Peyer's patch (tissue), 4 donors: Measurements from ENCODE around the gene C13orf46. TPM values are rescaled to one million over a fixed set of nuclear protein-coding genes. Genes with fewer than 3 reads are reported as not detected.

Source experiments
- DNase-seq, 3 donors: peaks; one replicate each; pipeline ENCODE4 v3.0.0-alpha.2; 2017 to 2019
- H3K27ac ChIP-seq, 4 donors: fragments of 200-600 bp; sonication (generic); one replicate each; pipeline ENCODE4 v1.5.1; 2016 to 2019
- H3K27me3 ChIP-seq, 2 donors: fragments of 200-600 bp; sonication (generic); one replicate each; pipeline ENCODE4 v1.5.1; 2019
- H3K36me3 ChIP-seq, 3 donors: fragments of 200-600 bp; sonication (generic); one replicate each; pipeline ENCODE4 v1.5.1; 2016 to 2019
- H3K4me1 ChIP-seq, 4 donors: fragments of 200-600 bp; sonication (generic); one replicate each; pipeline ENCODE4 v1.5.1; 2016 to 2019
- H3K4me3 ChIP-seq, 4 donors: fragments of 200-600 bp; sonication (generic); 1 replicate in 3 of 4; 2 replicates in 1 of 4; pipeline ENCODE4 v1.5.1; 2016 to 2019; ENCODE audit warnings: mild to moderate bottlenecking in 1 of 4
- H3K9me3 ChIP-seq, 4 donors: fragments of 200-600 bp; sonication (generic); one replicate each; pipeline ENCODE4 v1.5.1; 2016 to 2019; ENCODE audit warnings: mild to moderate bottlenecking in 1 of 4
- CTCF ChIP-seq, 6 experiments: fragments of 450-650 bp in 4 of 6; fragments of 200-600 bp in 2 of 6; sonication (generic) in 1 of 6; IDR thresholded peaks; one replicate each; pipeline ENCODE4 v1.5.1; 2017 to 2019; ENCODE audit warnings: antibody characterized with exemption in 6 of 6, mild to moderate bottlenecking in 3 of 6, moderate library complexity in 1 of 6
- POLR2A ChIP-seq, 2 donors: fragments of 450-650 bp; IDR thresholded peaks; one replicate each; pipeline ENCODE4 v1.5.1; 2017; ENCODE audit warnings: antibody characterized with exemption in 2 of 2, mild to moderate bottlenecking in 2 of 2, moderate library complexity in 2 of 2
- total RNA-seq, 4 donors: library from RNA; depleted of rRNA; stranded (reverse); fragments of >200 nt; gene quantifications; one replicate each; pipeline ENCODE4 v1.1.0, GENCODE V29; 2016

Gene C13orf46
- total RNA-seq, 4 donors from 2014 or later, result 0.35 to 0.83 TPM; not detected in 2

DNA sequence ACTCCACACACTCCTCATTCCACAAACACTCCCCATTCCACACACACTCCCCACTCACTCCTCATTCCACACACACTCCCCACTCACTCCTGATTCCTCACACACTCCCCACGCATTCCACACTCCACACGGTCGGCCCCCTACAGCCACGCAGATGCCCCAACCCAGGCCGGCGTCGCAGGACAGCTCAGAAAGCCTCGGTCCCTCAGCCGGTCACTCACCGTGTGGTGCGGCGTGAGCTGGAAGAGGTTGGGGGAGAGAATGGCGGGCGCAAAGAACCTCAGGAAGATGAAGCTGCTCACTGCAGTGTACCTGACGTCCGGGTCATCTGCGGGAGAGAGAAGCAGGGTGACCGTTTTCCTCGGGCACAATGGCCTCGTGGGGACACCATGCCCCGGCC lies 39.0 kb upstream of the C13orf46 start:
- no peaks in the 10 kb centered on the region for H3K27me3 ChIP-seq
- H3K9me3 ChIP-seq, result no peaks in the 10 kb centered on the region
- H3K36me3 ChIP-seq, result peaks cover 0 to 42% (median 0%) of the 10 kb centered on the region in 3 donors
- H3K4me3 ChIP-seq, result no peak overlapping the region
- TF ChIP-seq CTCF (IDR thresholded peaks at IDR 0.05), result no peak
- TF ChIP-seq POLR2A (IDR thresholded peaks at IDR 0.05), result no peak
- H3K27ac ChIP-seq, result no peak overlapping the region
- DNase-seq, result no peak
- no peaks in the 10 kb centered on the region for H3K4me1 ChIP-seq

DNA sequence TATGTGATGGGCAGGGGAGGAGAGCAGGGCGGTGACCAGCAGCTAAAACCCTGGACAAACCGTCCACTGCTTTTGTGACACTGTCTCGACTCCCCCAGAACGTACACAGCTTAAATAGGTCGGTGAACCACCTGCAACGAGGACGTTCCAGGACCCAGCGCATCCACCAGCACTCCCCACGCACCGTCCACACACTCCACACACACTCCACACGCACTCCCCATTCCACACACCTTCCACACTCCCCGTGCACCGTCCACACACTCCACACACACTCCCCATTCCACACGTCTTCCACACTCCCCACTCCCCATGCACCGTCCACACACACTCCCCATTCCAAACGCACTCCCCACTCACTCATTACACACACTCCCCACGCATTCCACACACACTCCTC lies 38.3 kb upstream of the C13orf46 start:
- no peak for TF ChIP-seq POLR2A (IDR thresholded peaks at IDR 0.05)
- no peak for TF ChIP-seq CTCF (IDR thresholded peaks at IDR 0.05)
- no peak for DNase-seq
- no peak overlapping the region for H3K27ac ChIP-seq
- H3K27me3 ChIP-seq, result no peaks in the 10 kb centered on the region
- H3K4me1 ChIP-seq, result no peaks in the 10 kb centered on the region
- no peak overlapping the region for H3K4me3 ChIP-seq
- peaks cover 0 to 42% (median 0%) of the 10 kb centered on the region in 3 donors for H3K36me3 ChIP-seq
- H3K9me3 ChIP-seq, result no peaks in the 10 kb centered on the region

- Histone ChIP-seq H3K9me3 (no peaks in the 10 kb centered on the region), H3K4me3 (no peak overlapping the region), H3K36me3 (peaks cover 0 to 37% (median 0%) of the 10 kb centered on the region in 3 donors), H3K27me3 (no peaks in the 10 kb centered on the region), H3K4me1 (no peaks in the 10 kb centered on the region), H3K27ac (no peak overlapping the region)
- DNase-seq, result no peak
- TF ChIP-seq CTCF (IDR thresholded peaks at IDR 0.05) (no peak), POLR2A (IDR thresholded peaks at IDR 0.05) (no peak)
Measured at GRCh38 chr13:114011226-114011625, 37.4 kb upstream of the C13orf46 start.

- TF ChIP-seq POLR2A (IDR thresholded peaks at IDR 0.05) (no peak), CTCF (IDR thresholded peaks at IDR 0.05) (no peak)
- peaks cover 0 to 35% (median 0%) of the 10 kb centered on the region in 3 donors for H3K36me3 ChIP-seq
- peak in 1 of 3 donors; percentile 35 for DNase-seq
Measured at GRCh38 chr13:114010401-114011101, 36.7 kb upstream of the C13orf46 start.

DNA sequence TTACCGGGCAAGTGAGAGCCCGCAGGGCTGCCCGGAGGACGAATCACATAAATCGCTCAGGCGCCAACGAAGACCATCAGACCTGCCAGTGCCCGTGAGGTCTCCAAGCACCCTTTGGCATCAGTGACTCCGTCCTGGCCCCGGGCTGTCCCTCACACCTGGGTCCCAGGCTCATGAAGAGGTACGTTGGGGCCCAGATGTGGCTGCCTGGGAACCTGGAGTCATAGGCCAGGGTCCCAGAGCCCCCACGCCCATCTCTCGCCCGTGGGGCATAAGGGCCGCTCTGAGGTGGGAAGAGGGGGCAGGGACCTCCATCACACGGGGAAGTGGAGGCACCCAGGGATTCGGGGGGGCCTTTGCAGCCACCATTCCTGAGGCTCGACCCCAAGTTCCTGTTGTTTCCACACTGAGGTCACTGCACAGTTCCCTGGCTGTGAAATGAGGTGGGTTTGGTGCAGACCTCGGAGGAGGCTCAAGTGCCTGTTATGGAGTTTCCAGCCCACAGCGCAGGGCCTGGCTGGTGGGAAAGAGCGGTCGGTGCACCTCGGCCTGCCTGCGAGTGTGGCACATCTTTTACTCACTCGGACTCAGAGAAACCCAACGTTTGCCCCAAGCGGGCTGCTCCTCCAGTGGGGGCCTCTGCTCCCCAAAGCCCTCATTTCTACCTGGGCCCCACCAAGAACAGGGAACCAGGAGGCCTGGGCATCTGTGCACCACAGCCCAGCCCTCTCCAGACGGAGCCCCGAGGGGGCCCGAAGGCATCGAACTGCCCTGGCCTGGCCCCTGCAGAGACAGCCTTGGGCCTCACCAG lies 35.9 kb upstream of the C13orf46 start:
- no peaks in the 10 kb centered on the region for H3K4me1 ChIP-seq
- H3K4me3 ChIP-seq, result no peak overlapping the region
- DNase-seq, result peak in 1 of 3 donors; percentile 42
- no peaks in the 10 kb centered on the region for H3K27me3 ChIP-seq
- peaks cover 0 to 29% (median 0%) of the 10 kb centered on the region in 3 donors for H3K36me3 ChIP-seq
- TF ChIP-seq CTCF (IDR thresholded peaks at IDR 0.05) (no peak), POLR2A (IDR thresholded peaks at IDR 0.05) (no peak)
- no peak overlapping the region for H3K27ac ChIP-seq
- H3K9me3 ChIP-seq, result no peaks in the 10 kb centered on the region

More at GRCh38 chr13:114010401-114011101, 36.7 kb upstream of the C13orf46 start:
- no peak overlapping the region for H3K27ac ChIP-seq
- H3K4me1 ChIP-seq, result no peaks in the 10 kb centered on the region
- H3K9me3 ChIP-seq, result no peaks in the 10 kb centered on the region
- no peak overlapping the region for H3K4me3 ChIP-seq
- H3K27me3 ChIP-seq, result no peaks in the 10 kb centered on the region
